H1 (cell line): Measurements from ENCODE around the gene FASTK. TPM values are rescaled to one million over a fixed set of nuclear protein-coding genes. Genes with fewer than 3 reads are reported as not detected.

ENCODE experiments used
- JUN ChIP-seq: IDR thresholded peaks from 2 replicates; pipeline ENCODE4 v1.6.1; 2011; ENCODE audit warnings: low read depth, mild to moderate bottlenecking, improper control_type of control experiment, low read length
- polyA plus RNA-seq, 7 experiments: library from polyadenylated mRNA; depleted of rRNA in 3 of 7; stranded (reverse) in 5 of 7; unstranded in 2 of 7; fragments of >200 nt in 5 of 7; fragments of 200-250 nt in 2 of 7; gene quantifications; 1 replicate in 5 of 7; 2 replicates in 1 of 7; 4 replicates in 1 of 7; pipeline versions ENCODE4 v1.2.1 to v1.2.3, GENCODE V29; 2011 to 2013; ENCODE audit warnings: missing spikeins in 2 of 7, mixed read lengths in 2 of 7
- total RNA-seq: library from RNA; stranded (reverse); fragmentation: NEBNext Ultra II Directional; extraction: Animal tissue kit (Norgen Biotek cat#: 25700); gene quantifications from 2 replicates; pipeline ENCODE4 v1.2.1, GENCODE V29; 2021

FASTK gene
- total and polyA plus RNA-seq, 2 of the 8 experiments (the other 6 are each of a cell fraction or from before 2014, with no cell fraction given): 39.4 to 84.0 TPM

DNA sequence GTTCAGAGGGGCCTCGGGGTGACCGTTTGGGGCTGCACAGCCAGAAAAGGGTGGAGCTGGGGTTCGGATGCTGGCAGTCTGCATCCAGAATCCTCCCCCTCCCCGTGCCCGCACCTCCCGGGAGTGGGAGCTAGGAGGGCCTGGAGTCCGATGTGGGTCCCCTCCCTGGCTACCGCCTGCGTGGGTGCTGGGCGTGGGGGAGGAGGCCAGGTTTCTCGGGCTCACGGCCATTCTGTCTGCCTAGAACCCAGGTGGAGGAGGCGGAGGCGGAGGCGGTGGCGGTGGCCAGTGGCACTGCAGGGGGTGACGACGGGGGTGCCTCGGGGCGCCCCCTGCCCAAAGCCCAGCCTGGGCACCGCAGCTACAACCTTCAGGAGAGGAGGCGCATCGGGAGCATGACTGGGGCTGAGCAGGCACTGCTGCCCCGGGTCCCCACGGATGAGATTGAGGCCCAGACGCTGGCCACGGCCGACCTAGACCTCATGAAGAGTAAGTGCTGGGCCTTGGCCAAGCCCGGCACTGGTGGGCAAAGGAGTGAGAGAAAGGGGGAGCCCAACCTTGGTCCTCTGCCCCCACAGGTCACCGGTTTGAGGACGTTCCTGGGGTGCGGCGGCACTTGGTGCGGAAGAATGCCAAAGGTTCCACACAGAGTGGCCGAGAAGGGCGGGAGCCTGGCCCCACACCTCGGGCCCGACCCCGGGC lies 14.2 kb downstream of the FASTK start (continued):
- no peak for TF ChIP-seq JUN
